HCT116 (cell line): ENCODE measurements around the gene BORCS8. TPM values are rescaled to one million over a fixed set of nuclear protein-coding genes. Genes with fewer than 3 reads are reported as not detected.

Source experiments
- ATAC-seq: fragments of 200-7000 bp; cut with Tn5 transposase; 2 replicates; pipeline ENCODE4 v1.9.1; 2020; ENCODE audit warnings: mild to moderate bottlenecking, moderate library complexity
- BruUV-seq: library from RNA; stranded (reverse); fragments of 400-500 nt; replicated peaks from 2 replicates; lab custom pipeline; 2021; lab: Mats Ljungman, UMichigan
- CTCF ChIA-PET: fragments of 300-600 bp; sonication (Branson Sonifier 250); formaldehyde crosslinking; loops from one replicate; lab custom pipeline; 2021; ENCODE audit warnings: antibody characterized with exemption; lab: Charles Lee
- POLR2A ChIA-PET: fragments of 300-600, 350-600 bp; sonication (Branson Sonifier 250); formaldehyde crosslinking; loops from one replicate; lab custom pipeline; 2021; ENCODE audit warnings: antibody characterized with exemption; lab: Charles Lee
- RAD21 ChIA-PET, 2 experiments: fragments of 300-600 bp; sonication (Branson Sonifier 250); formaldehyde crosslinking; loops; one replicate each; lab custom pipeline; 2023; ENCODE audit warnings: low total read pairs in 2 of 2; ENCODE audit not compliant: uncharacterized antibody in 2 of 2, unreplicated experiment in 2 of 2, low non-redundant PET in 1 of 2; lab: Charles Lee
- DNase-seq: peaks from one replicate; pipeline ENCODE4 v3.0.0-alpha.2; 2010; ENCODE audit warnings: low read depth, low spot score
- H2AFZ ChIP-seq: fragments of 200-600 bp; shearing (Covaris generic), sonication (generic); 2 replicates; pipeline ENCODE4 v1.6.1; 2017; ENCODE audit warnings: low read depth, mixed run types, mixed read lengths, antibody characterized with exemption, low read length; ENCODE audit not compliant: poor library complexity, severe bottlenecking
- H3K27ac ChIP-seq: 2 replicates; pipeline ENCODE4 v1.5.1; 2012; ENCODE audit warnings: low read depth, low read length
- H3K27me3 ChIP-seq: fragments of 200-600 bp; sonication (generic); 2 replicates; pipeline ENCODE4 v1.6.1; 2016; ENCODE audit warnings: mixed run types, low read length, mixed read lengths; ENCODE audit not compliant: insufficient read depth
- H3K36me3 ChIP-seq, 2 experiments: fragments of 200-500 bp in 1 of 2; fragments of 200-600 bp in 1 of 2; sonication (Bioruptor generic) in 1 of 2; sonication (generic) in 1 of 2; 2 replicates each; pipeline versions ENCODE4 v1.5.1 to v1.6.1; 2014 to 2016; ENCODE audit warnings: low read length in 2 of 2, inconsistent platforms in 1 of 2, mixed read lengths in 1 of 2, mixed run types in 1 of 2; ENCODE audit not compliant: insufficient read depth in 2 of 2, control insufficient read depth in 1 of 2
- H3K4me1 ChIP-seq, 2 experiments: fragments of 200-600 bp in 1 of 2; sonication (generic) in 1 of 2; 2 replicates each; pipeline versions ENCODE4 v1.5.1 to v1.6.1; 2012 to 2017; ENCODE audit warnings: low read length in 2 of 2, inconsistent platforms in 1 of 2, mild to moderate bottlenecking in 1 of 2, mixed read lengths in 1 of 2, mixed run types in 1 of 2, moderate library complexity in 1 of 2; ENCODE audit not compliant: insufficient read depth in 2 of 2, control insufficient read depth in 1 of 2
- H3K4me2 ChIP-seq: fragments of 200-600 bp; sonication (generic); 2 replicates; pipeline ENCODE4 v1.6.1; 2017; ENCODE audit warnings: mixed run types, low read length, mixed read lengths
- H3K4me3 ChIP-seq, 2 experiments: fragments of 200-600 bp in 1 of 2; sonication (generic) in 1 of 2; replicated peaks in 1 of 2; 2 replicates each; pipeline ENCODE4 v1.5.1; 2011 to 2016; ENCODE audit warnings: low read length in 2 of 2, control low read depth in 1 of 2, low read depth in 1 of 2, mild to moderate bottlenecking in 1 of 2, mixed read lengths in 1 of 2, mixed run types in 1 of 2
- H3K79me2 ChIP-seq: fragments of 200-600 bp; sonication (generic); 2 replicates; pipeline ENCODE4 v1.6.1; 2017; ENCODE audit warnings: mild to moderate bottlenecking, mixed run types, low read length, moderate library complexity, mixed read lengths; ENCODE audit not compliant: insufficient read depth
- H3K9ac ChIP-seq: fragments of 200-600 bp; sonication (generic); 2 replicates; pipeline ENCODE4 v1.6.1; 2016; ENCODE audit warnings: low read length, mixed read lengths
- H3K9me2 ChIP-seq: fragments of 200-600 bp; sonication (generic), shearing (Covaris generic); 2 replicates; pipeline ENCODE4 v1.6.1; 2017; ENCODE audit warnings: mixed run types, mild to moderate bottlenecking, moderate library complexity; ENCODE audit not compliant: insufficient read depth
- H3K9me3 ChIP-seq, 2 experiments: fragments of 200-500 bp in 1 of 2; fragments of 200-600 bp in 1 of 2; sonication (Bioruptor generic) in 1 of 2; sonication (generic) in 1 of 2; 2 replicates each; pipeline ENCODE4 v1.6.1; 2014 to 2017; ENCODE audit warnings: low read length in 2 of 2, mixed read lengths in 2 of 2, inconsistent platforms in 1 of 2, low read depth in 1 of 2, mild to moderate bottlenecking in 1 of 2, mixed run types in 1 of 2, moderate library complexity in 1 of 2; ENCODE audit not compliant: control insufficient read depth in 1 of 2, insufficient read depth in 1 of 2
- H4K20me1 ChIP-seq: fragments of 200-600 bp; sonication (generic), shearing (Covaris generic); 2 replicates; pipeline ENCODE4 v1.6.1; 2017; ENCODE audit warnings: mixed run types, mild to moderate bottlenecking, moderate library complexity; ENCODE audit not compliant: insufficient read depth
- ATF3 ChIP-seq: IDR thresholded peaks from 2 replicates; pipeline ENCODE4 v1.6.1; 2012
- CBX3 ChIP-seq: IDR thresholded peaks from 2 replicates; pipeline ENCODE4 v1.6.1; 2012; ENCODE audit warnings: low read depth
- CEBPB ChIP-seq: IDR thresholded peaks from 2 replicates; pipeline ENCODE4 v1.6.1; 2012; ENCODE audit warnings: low read depth
- CTCF ChIP-seq, 3 experiments: fragments of 200-600 bp in 1 of 3; sonication (generic) in 1 of 3; IDR thresholded peaks in 2 of 3; conservative IDR thresholded peaks in 1 of 3; 2 replicates each; pipeline ENCODE4 v1.5.1; 2012 to 2017; ENCODE audit warnings: low read depth in 2 of 3, low read length in 2 of 3, antibody characterized with exemption in 1 of 3, borderline replicate concordance in 1 of 3, control low read depth in 1 of 3, mild to moderate bottlenecking in 1 of 3, mixed read lengths in 1 of 3, mixed run types in 1 of 3, moderate library complexity in 1 of 3; ENCODE audit not compliant: insufficient read depth in 1 of 3
- EGR1 ChIP-seq: IDR thresholded peaks from 2 replicates; pipeline ENCODE4 v1.6.1; 2012; ENCODE audit warnings: low read depth
- ELF1 ChIP-seq: IDR thresholded peaks from 2 replicates; pipeline ENCODE4 v1.6.1; 2012; ENCODE audit warnings: low read depth, borderline replicate concordance
- EZH2 ChIP-seq: fragments of 200-600 bp; sonication (generic); IDR thresholded peaks from 2 replicates; pipeline ENCODE4 v1.6.1; 2017; ENCODE audit warnings: antibody characterized with exemption, mixed run types
- EZH2phosphoT487 ChIP-seq: fragments of 200-600 bp; IDR thresholded peaks from 2 replicates; pipeline ENCODE4 v1.6.1; 2018; ENCODE audit warnings: antibody characterized with exemption, borderline replicate concordance
- FOSL1 ChIP-seq: IDR thresholded peaks from 2 replicates; pipeline ENCODE4 v1.6.1; 2012; ENCODE audit warnings: low read depth
- JUND ChIP-seq: IDR thresholded peaks from 2 replicates; pipeline ENCODE4 v1.6.1; 2012
- POLR2A ChIP-seq: IDR thresholded peaks from 2 replicates; pipeline ENCODE4 v1.7.0; 2011; ENCODE audit warnings: borderline replicate concordance; ENCODE audit not compliant: insufficient read depth, insufficient read length; ENCODE audit errors: extremely low read depth
- POLR2AphosphoS5 ChIP-seq: IDR thresholded peaks from 2 replicates; pipeline ENCODE4 v1.6.1; 2011; ENCODE audit warnings: mild to moderate bottlenecking, low read depth, low read length, moderate library complexity
- RAD21 ChIP-seq: IDR thresholded peaks from 2 replicates; pipeline ENCODE4 v1.6.1; 2012; ENCODE audit warnings: low read depth, mild to moderate bottlenecking
- REST ChIP-seq: IDR thresholded peaks from 2 replicates; pipeline ENCODE4 v1.6.1; 2012; ENCODE audit warnings: low read depth
- SRF ChIP-seq: IDR thresholded peaks from 2 replicates; pipeline ENCODE4 v1.6.1; 2012; ENCODE audit warnings: low read depth
- TCF7L2 ChIP-seq: IDR thresholded peaks from 2 replicates; pipeline ENCODE4 v1.7.0; 2011; ENCODE audit warnings: borderline replicate concordance, inconsistent platforms; ENCODE audit not compliant: insufficient read depth, insufficient read length; ENCODE audit errors: extremely low read depth
- ZFX ChIP-seq: fragments of 450-650 bp; IDR thresholded peaks from 2 replicates; pipeline ENCODE4 v1.6.1; 2017
- ZNF274 ChIP-seq: fragments of 200-500 bp; sonication (Bioruptor generic); IDR thresholded peaks from 2 replicates; pipeline ENCODE4 v1.6.1; 2014; ENCODE audit warnings: mild to moderate bottlenecking, low read depth, low read length, inconsistent platforms
- intact Hi-C: fragments of 100-400 bp; cut with micrococcal nuclease; formaldehyde crosslinking; loops from 2 replicates; pipeline ENCODE4 v1.10.0; 2022
- total RNA-seq: library from RNA; stranded (reverse); gene quantifications from one replicate; pipeline ENCODE4 v1.2.1, GENCODE V29; 2021; ENCODE audit not compliant: unreplicated experiment
- TF ChIP-seq, protein P1 (sequence below): IDR thresholded peaks from 2 replicates; pipeline ENCODE4 v1.6.1; 2011; ENCODE audit warnings: mild to moderate bottlenecking, low read length, moderate library complexity; ENCODE audit not compliant: insufficient replicate concordance; ENCODE audit errors: extremely low read depth
- TF ChIP-seq, protein P2 (sequence below): IDR thresholded peaks from 2 replicates; pipeline ENCODE4 v1.6.1; 2012

BORCS8 gene
- total RNA-seq, 1 experiment from 2014 or later: 17.1 TPM

GRCh38 chr19:19238126-19238894 lies 46.4 kb upstream of the BORCS8 start:
- Histone ChIP-seq H3K27ac (no peak overlapping the region), H3K36me3 (no peaks in the 10 kb centered on the region), H3K4me2 (no peak overlapping the region), H2AFZ (no peak overlapping the region), H3K9me3 (peaks cover 10 to 19% of the 10 kb centered on the region in 2 experiments; a peak in 3 of 4 replicates), H3K4me1 (no peaks in the 10 kb centered on the region), H3K27me3 (no peaks in the 10 kb centered on the region), H4K20me1 (no peaks in the 10 kb centered on the region), H3K9me2 (no peaks in the 10 kb centered on the region), H3K9ac (no peak overlapping the region), H3K79me2 (no peaks in the 10 kb centered on the region), H3K4me3 (no peak overlapping the region)
- POLR2A ChIA-PET: no interaction called here
- no TSS peak for BruUV-seq
- RAD21 ChIA-PET: no interaction called here
- DNase-seq (no peak), ATAC-seq (no peak)
- CTCF ChIA-PET: no interaction called here
- intact Hi-C loops: no loop called here
- TF ChIP-seq ZNF274: no peak
- no peak for TF ChIP-seq EGR1
- no peak for TF ChIP-seq ATF3
- TF ChIP-seq POLR2AphosphoS5: no peak
- no peak for TF ChIP-seq ZFX
- TF ChIP-seq, protein P1, sequence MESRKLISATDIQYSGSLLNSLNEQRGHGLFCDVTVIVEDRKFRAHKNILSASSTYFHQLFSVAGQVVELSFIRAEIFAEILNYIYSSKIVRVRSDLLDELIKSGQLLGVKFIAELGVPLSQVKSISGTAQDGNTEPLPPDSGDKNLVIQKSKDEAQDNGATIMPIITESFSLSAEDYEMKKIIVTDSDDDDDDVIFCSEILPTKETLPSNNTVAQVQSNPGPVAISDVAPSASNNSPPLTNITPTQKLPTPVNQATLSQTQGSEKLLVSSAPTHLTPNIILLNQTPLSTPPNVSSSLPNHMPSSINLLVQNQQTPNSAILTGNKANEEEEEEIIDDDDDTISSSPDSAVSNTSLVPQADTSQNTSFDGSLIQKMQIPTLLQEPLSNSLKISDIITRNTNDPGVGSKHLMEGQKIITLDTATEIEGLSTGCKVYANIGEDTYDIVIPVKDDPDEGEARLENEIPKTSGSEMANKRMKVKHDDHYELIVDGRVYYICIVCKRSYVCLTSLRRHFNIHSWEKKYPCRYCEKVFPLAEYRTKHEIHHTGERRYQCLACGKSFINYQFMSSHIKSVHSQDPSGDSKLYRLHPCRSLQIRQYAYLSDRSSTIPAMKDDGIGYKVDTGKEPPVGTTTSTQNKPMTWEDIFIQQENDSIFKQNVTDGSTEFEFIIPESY: no peak
- TF ChIP-seq FOSL1: no peak
- no peak for TF ChIP-seq RAD21
- no peak for TF ChIP-seq TCF7L2
- TF ChIP-seq REST: no peak
- no peak for TF ChIP-seq ELF1
- no peak for TF ChIP-seq CTCF (IDR thresholded peaks at IDR 0.05 in 2 of 3, conservative IDR thresholded peaks at IDR 0.05 in 1 of 3; ENCODE audit: borderline replicate concordance in 1 of 3, insufficient read depth in 1 of 3, low read depth in 2 of 3, low read length in 2 of 3)
- TF ChIP-seq CEBPB: no peak
- TF ChIP-seq EZH2phosphoT487: no peak
- TF ChIP-seq CBX3: no peak
- TF ChIP-seq POLR2A: no peak
- no peak for TF ChIP-seq SRF
- TF ChIP-seq EZH2: no peak
- no peak for TF ChIP-seq JUND
- TF ChIP-seq, protein P2, sequence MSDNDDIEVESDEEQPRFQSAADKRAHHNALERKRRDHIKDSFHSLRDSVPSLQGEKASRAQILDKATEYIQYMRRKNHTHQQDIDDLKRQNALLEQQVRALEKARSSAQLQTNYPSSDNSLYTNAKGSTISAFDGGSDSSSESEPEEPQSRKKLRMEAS: no peak
- TF ChIP-seq, all 23 proteins: peak for 0
